ENCODE data around the gene SPTLC3. TPM values are rescaled to one million over a fixed set of nuclear protein-coding genes. Genes with fewer than 3 reads are reported as not detected.
A peak's percentile ranks its signal among the peaks of the same experiment; 100 is the strongest.

The SPTLC3 gene
- total and polyA plus RNA-seq, 2 donors (not counting 1 experiment from before 2014, with no cell fraction given), result 4.0 TPM

- Histone ChIP-seq H2AFZ (ENCODE audit: low read length) (no peak overlapping the region), H4K20me1 (ENCODE audit: control insufficient read depth, extremely low read depth, insufficient read depth, low read length) (no peaks in the 10 kb centered on the region), H3K9ac (ENCODE audit: insufficient read depth, low read length) (no peak overlapping the region), H3K4me3 (replicated peaks in 1 of 4; ENCODE audit: control extremely low read depth in 1 of 4, insufficient read depth in 1 of 4, low read depth in 3 of 4, low read length in 4 of 4) (no peak overlapping the region), H3K9me3 (ENCODE audit: control insufficient read depth, insufficient read depth, low read depth, low read length) (no peaks in the 10 kb centered on the region), H3K4me1 (ENCODE audit: control insufficient read depth, extremely low read depth, insufficient read depth, low read length) (no peaks in the 10 kb centered on the region), H3K4me2 (ENCODE audit: extremely low read depth, insufficient read depth, low read length) (no peak overlapping the region), H3K27ac (ENCODE audit: insufficient read depth, low read length) (no peak overlapping the region), H3K79me2 (ENCODE audit: control insufficient read depth, insufficient read depth, low read length) (no peaks in the 10 kb centered on the region), H3K36me3 (ENCODE audit: control insufficient read depth, insufficient read depth, low read length) (no peaks in the 10 kb centered on the region), H3K27me3 (ENCODE audit: control insufficient read depth, insufficient read depth, low read length) (no peaks in the 10 kb centered on the region)
- TF ChIP-seq CTCF (conservative IDR thresholded peaks at IDR 0.05 in 1 of 2, IDR thresholded peaks at IDR 0.05 in 1 of 2; ENCODE audit: low read depth in 1 of 2, low read length in 2 of 2) (no peak), EZH2 (IDR thresholded peaks at IDR 0.05; ENCODE audit: low read length, missing control alignments) (no peak)
- no peak for DNase-seq (ENCODE audit: low read depth in 2 of 2)
Observed at GRCh38 chr20:13025181-13025580, 16.4 kb downstream of the SPTLC3 start.

- peak in 1 of 2 donors; percentile 68 for DNase-seq (ENCODE audit: low read depth in 2 of 2)
- no peak overlapping the region for H3K9ac ChIP-seq (ENCODE audit: insufficient read depth, low read length)
- TF ChIP-seq EZH2 (IDR thresholded peaks at IDR 0.05; ENCODE audit: low read length, missing control alignments) (no peak), CTCF (conservative IDR thresholded peaks at IDR 0.05 in 1 of 2, IDR thresholded peaks at IDR 0.05 in 1 of 2; ENCODE audit: low read depth in 1 of 2, low read length in 2 of 2) (no peak)
- H3K4me1 ChIP-seq (ENCODE audit: control insufficient read depth, extremely low read depth, insufficient read depth, low read length), result no peaks in the 10 kb centered on the region
- no peaks in the 10 kb centered on the region for H3K79me2 ChIP-seq (ENCODE audit: control insufficient read depth, insufficient read depth, low read length)
- H3K9me3 ChIP-seq (ENCODE audit: control insufficient read depth, insufficient read depth, low read depth, low read length), result no peaks in the 10 kb centered on the region
- H3K36me3 ChIP-seq (ENCODE audit: control insufficient read depth, insufficient read depth, low read length), result no peaks in the 10 kb centered on the region
- H2AFZ ChIP-seq (ENCODE audit: low read length), result no peak overlapping the region
- H3K27me3 ChIP-seq (ENCODE audit: control insufficient read depth, insufficient read depth, low read length), result no peaks in the 10 kb centered on the region
- H4K20me1 ChIP-seq (ENCODE audit: control insufficient read depth, extremely low read depth, insufficient read depth, low read length), result no peaks in the 10 kb centered on the region
- no peak overlapping the region for H3K4me3 ChIP-seq (replicated peaks in 1 of 4; ENCODE audit: control extremely low read depth in 1 of 4, insufficient read depth in 1 of 4, low read depth in 3 of 4, low read length in 4 of 4)
- H3K27ac ChIP-seq (ENCODE audit: insufficient read depth, low read length), result no peak overlapping the region
- no peak overlapping the region for H3K4me2 ChIP-seq (ENCODE audit: extremely low read depth, insufficient read depth, low read length)
Observed at GRCh38 chr20:13028001-13028400, 19.2 kb downstream of the SPTLC3 start.

GRCh38 chr20:13028673-13029072 is 19.9 kb downstream of the SPTLC3 start:
- Histone ChIP-seq H3K9me3 (ENCODE audit: control insufficient read depth, insufficient read depth, low read depth, low read length) (no peaks in the 10 kb centered on the region), H2AFZ (ENCODE audit: low read length) (no peak overlapping the region), H3K9ac (ENCODE audit: insufficient read depth, low read length) (no peak overlapping the region), H3K27me3 (ENCODE audit: control insufficient read depth, insufficient read depth, low read length) (no peaks in the 10 kb centered on the region), H3K4me2 (ENCODE audit: extremely low read depth, insufficient read depth, low read length) (no peak overlapping the region), H3K27ac (ENCODE audit: insufficient read depth, low read length) (no peak overlapping the region), H4K20me1 (ENCODE audit: control insufficient read depth, extremely low read depth, insufficient read depth, low read length) (no peaks in the 10 kb centered on the region), H3K4me1 (ENCODE audit: control insufficient read depth, extremely low read depth, insufficient read depth, low read length) (no peaks in the 10 kb centered on the region), H3K4me3 (replicated peaks in 1 of 4; ENCODE audit: control extremely low read depth in 1 of 4, insufficient read depth in 1 of 4, low read depth in 3 of 4, low read length in 4 of 4) (no peak overlapping the region), H3K36me3 (ENCODE audit: control insufficient read depth, insufficient read depth, low read length) (no peaks in the 10 kb centered on the region), H3K79me2 (ENCODE audit: control insufficient read depth, insufficient read depth, low read length) (no peaks in the 10 kb centered on the region)
- TF ChIP-seq EZH2 (IDR thresholded peaks at IDR 0.05; ENCODE audit: low read length, missing control alignments), result no peak
- TF ChIP-seq CTCF (conservative IDR thresholded peaks at IDR 0.05 in 1 of 2, IDR thresholded peaks at IDR 0.05 in 1 of 2; ENCODE audit: low read depth in 1 of 2, low read length in 2 of 2), result no peak
- DNase-seq (ENCODE audit: low read depth in 2 of 2), result peak in 1 of 2 donors; percentile 32

Measured in fibroblast of lung (primary cell).